Endothelial cell of umbilical vein (primary cell): ENCODE measurements around the gene SLC38A9. TPM values are rescaled to one million over a fixed set of nuclear protein-coding genes. Genes with fewer than 3 reads are reported as not detected.
A peak's percentile ranks its signal among the peaks of the same experiment; 100 is the strongest.

ENCODE experiments used
- BruUV-seq: library from RNA; stranded (reverse); fragments of 400-500 nt; replicated peaks from 2 replicates; lab custom pipeline; 2021; lab: Mats Ljungman, UMichigan
- CTCF ChIA-PET: fragments of 300-600, 350-600 bp; sonication (Branson Sonifier 250); formaldehyde crosslinking; loops from one replicate; lab custom pipeline; 2021; ENCODE audit warnings: antibody characterized with exemption, inconsistent platforms; lab: Charles Lee
- POLR2A ChIA-PET: fragments of 300-600, 350-600 bp; sonication (Branson Sonifier 250); formaldehyde crosslinking; loops from one replicate; lab custom pipeline; 2021; ENCODE audit warnings: antibody characterized with exemption, inconsistent platforms; lab: Charles Lee
- DNase-seq: peaks from one replicate; pipeline ENCODE4 v3.0.0-alpha.2; 2011; ENCODE audit warnings: low read depth, low spot score
- FAIRE-seq: peaks from 2 replicates; lab custom pipeline; 2011; peaks lifted over from hg19 to GRCh38; lab: Jason Lieb, UNC
- H2AFZ ChIP-seq: 2 replicates; pipeline ENCODE4 v1.6.0; 2012; ENCODE audit warnings: low read depth, low read length, control low read depth, inconsistent platforms
- H3K27ac ChIP-seq: 2 replicates; pipeline ENCODE4 v1.5.1; 2011; ENCODE audit warnings: low read depth, mild to moderate bottlenecking, control low read depth, low read length, moderate library complexity; ENCODE audit not compliant: insufficient read depth
- H3K27me3 ChIP-seq, 2 experiments: 2 replicates each; pipeline versions ENCODE4 v1.6.0 to v1.6.1; 2011; ENCODE audit warnings: low read length in 2 of 2, mixed read lengths in 1 of 2; ENCODE audit not compliant: control insufficient read depth in 2 of 2, insufficient read depth in 2 of 2
- H3K36me3 ChIP-seq, 2 experiments: 2 replicates in 1 of 2; 3 replicates in 1 of 2; pipeline ENCODE4 v1.5.1; 2011; ENCODE audit warnings: low read length in 2 of 2, mild to moderate bottlenecking in 1 of 2, moderate library complexity in 1 of 2; ENCODE audit not compliant: control insufficient read depth in 2 of 2, insufficient read depth in 2 of 2; ENCODE audit errors: extremely low read depth in 1 of 2
- H3K4me1 ChIP-seq: 3 replicates; pipeline ENCODE4 v1.5.1; 2011; ENCODE audit warnings: mild to moderate bottlenecking, low read length; ENCODE audit not compliant: control insufficient read depth, insufficient read depth; ENCODE audit errors: extremely low read depth
- H3K4me2 ChIP-seq: 2 replicates; pipeline ENCODE4 v1.6.1; 2011; ENCODE audit warnings: low read length, control low read depth, mixed read lengths; ENCODE audit not compliant: insufficient read depth
- H3K4me3 ChIP-seq, 3 experiments: fragments of 200-600 bp in 1 of 3; sonication (generic), shearing (Covaris generic) in 1 of 3; replicated peaks in 1 of 3; 2 replicates each; pipeline ENCODE4 v1.5.1; 2011 to 2016; ENCODE audit warnings: control low read depth in 3 of 3, low read length in 3 of 3, mild to moderate bottlenecking in 2 of 3, inconsistent platforms in 1 of 3, low read depth in 1 of 3, moderate library complexity in 1 of 3; ENCODE audit not compliant: insufficient read depth in 1 of 3
- H3K79me2 ChIP-seq: 2 replicates; pipeline ENCODE4 v1.6.0; 2012; ENCODE audit warnings: low read length, inconsistent platforms; ENCODE audit not compliant: control insufficient read depth, insufficient read depth
- H3K9ac ChIP-seq: replicated peaks from 2 replicates; pipeline ENCODE3; 2011; ENCODE audit warnings: low read length, control low read depth; ENCODE audit not compliant: insufficient read depth; ENCODE audit errors: extremely low read depth
- H3K9me1 ChIP-seq: replicated peaks from 3 replicates; pipeline ENCODE4 v1.6.0; 2011; ENCODE audit warnings: mild to moderate bottlenecking, low read length; ENCODE audit not compliant: control insufficient read depth, insufficient read depth; ENCODE audit errors: extremely low read depth
- H3K9me3 ChIP-seq: replicated peaks from 2 replicates; pipeline ENCODE4 v1.5.1; 2012; ENCODE audit warnings: low read length, inconsistent platforms; ENCODE audit not compliant: control insufficient read depth, insufficient read depth
- H4K20me1 ChIP-seq: replicated peaks from 2 replicates; pipeline ENCODE3; 2011; ENCODE audit warnings: mild to moderate bottlenecking, low read length; ENCODE audit not compliant: control insufficient read depth, insufficient read depth; ENCODE audit errors: extremely low read depth
- CTCF ChIP-seq, 2 donors: IDR thresholded peaks; 1 replicate in 1 of 2; 2 replicates in 1 of 2; pipeline ENCODE4 v1.5.1; 2011; ENCODE audit warnings: low read length in 2 of 2, mild to moderate bottlenecking in 2 of 2, moderate library complexity in 2 of 2, control low read depth in 1 of 2, inconsistent platforms in 1 of 2, low read depth in 1 of 2; ENCODE audit not compliant: insufficient read depth in 1 of 2; ENCODE audit errors: extremely low read depth in 1 of 2
- EZH2 ChIP-seq: IDR thresholded peaks from 2 replicates; pipeline ENCODE4 v1.6.1; 2012; ENCODE audit warnings: borderline replicate concordance, low read depth, mild to moderate bottlenecking, moderate library complexity, low read length, inconsistent platforms; ENCODE audit not compliant: severe bottlenecking
- FOS ChIP-seq: IDR thresholded peaks from 2 replicates; pipeline ENCODE4 v1.6.1; 2011; ENCODE audit warnings: mild to moderate bottlenecking, low read length, moderate library complexity, borderline replicate concordance; ENCODE audit not compliant: insufficient read depth
- GATA2 ChIP-seq: IDR thresholded peaks from 2 replicates; pipeline ENCODE4 v1.7.0; 2011; ENCODE audit warnings: low read depth, mild to moderate bottlenecking, moderate library complexity, mixed read lengths, low read length; ENCODE audit not compliant: insufficient read length, insufficient read depth
- JUN ChIP-seq: IDR thresholded peaks from 2 replicates; pipeline ENCODE4 v1.6.1; 2011; ENCODE audit warnings: borderline replicate concordance, low read depth; ENCODE audit not compliant: insufficient read length, insufficient read depth
- MAX ChIP-seq: IDR thresholded peaks from 2 replicates; pipeline ENCODE4 v1.6.1; 2011; ENCODE audit not compliant: insufficient read depth, insufficient read length
- MYC ChIP-seq: IDR thresholded peaks from one replicate; pipeline ENCODE4 v1.6.1; 2011; ENCODE audit warnings: mild to moderate bottlenecking, low read depth, low read length
- POLR2A ChIP-seq: IDR thresholded peaks from 2 replicates; pipeline ENCODE4 v1.6.1; 2012; ENCODE audit warnings: low read depth, mild to moderate bottlenecking, control low read depth, low read length
- POLR2AphosphoS5 ChIP-seq: IDR thresholded peaks from 2 replicates; pipeline ENCODE4 v1.6.1; 2012; ENCODE audit warnings: low read depth, mild to moderate bottlenecking, control low read depth, low read length, moderate library complexity; ENCODE audit not compliant: insufficient read depth
- dilution Hi-C: fragments of 300-500 bp; cut with MboI; formaldehyde crosslinking; loops from one replicate; pipeline ENCODE4 v1.15.0; 2019; ENCODE audit warnings: low sequenced_read_pairs; ENCODE audit not compliant: extremely low pct_ligation_motif_present
- intact Hi-C: fragments of 100-400 bp; cut with micrococcal nuclease; formaldehyde crosslinking; loops from one replicate; pipeline ENCODE4 v1.10.0; 2022
- polyA plus RNA-seq, 4 experiments: library from polyadenylated mRNA; depleted of rRNA in 3 of 4; stranded (reverse) in 3 of 4; unstranded in 1 of 4; fragments of >200 nt; gene quantifications; 2 replicates each; pipeline versions ENCODE4 v1.2.1 to v1.2.3, GENCODE V29; 2011 to 2012; ENCODE audit warnings: missing spikeins in 1 of 4
- total RNA-seq: library from RNA; stranded (reverse); gene quantifications from 2 replicates; pipeline ENCODE4 v1.2.3, GENCODE V29; 2021

SLC38A9 gene
- total and polyA plus RNA-seq, 2 donors (not counting 3 experiments of a cell fraction or from before 2014, with no cell fraction given), result 14.1 to 24.9 TPM

- FAIRE-seq, result peak; percentile 52
- H3K4me1 ChIP-seq, result peaks cover 9% of the 10 kb centered on the region
- POLR2A ChIA-PET, result interaction anchor here (0.7 kb wide), 1 partner anchor 477 kb away, joined by 4 read pairs; no protein-coding TSS in a partner anchor
- H3K27ac ChIP-seq, result no peak overlapping the region
- intact Hi-C loops (loop anchor here (5.0 kb wide), 2 partner anchors 153 to 488 kb away; no protein-coding TSS in a partner anchor), dilution Hi-C loops (no loop called here)
- no peak overlapping the region for H3K9ac ChIP-seq
- CTCF ChIA-PET, result interaction anchor here (2.2 kb wide), 1 partner anchor 22 kb away, joined by 5 read pairs; no protein-coding TSS in a partner anchor
- TF ChIP-seq POLR2A (no peak), EZH2 (no peak), GATA2 (no peak), POLR2AphosphoS5 (no peak), MAX (no peak), FOS (no peak), JUN (no peak), MYC (no peak), CTCF (IDR thresholded peaks at IDR 0.05; ENCODE audit: extremely low read depth in 1 of 2, insufficient read depth in 1 of 2, low read depth in 1 of 2, low read length in 2 of 2) (no peak)
- H4K20me1 ChIP-seq, result no peaks in the 10 kb centered on the region
- H3K27me3 ChIP-seq, result no peaks in the 10 kb centered on the region
- no peak overlapping the region for H3K4me2 ChIP-seq
- no peaks in the 10 kb centered on the region for H3K9me3 ChIP-seq
- no peaks in the 10 kb centered on the region for H3K9me1 ChIP-seq
- no peak overlapping the region for H2AFZ ChIP-seq
- H3K79me2 ChIP-seq, result peaks cover 4% of the 10 kb centered on the region
- no peak for DNase-seq
- BruUV-seq, result no TSS peak
- H3K4me3 ChIP-seq, result no peak overlapping the region
- H3K36me3 ChIP-seq, result no peaks in the 10 kb centered on the region
Measured at GRCh38 chr5:55714339-55714738, 2.2 kb upstream of the SLC38A9 start.
